ENCODE results near the gene CELF2.

- TF ChIP-seq CTCF (IDR thresholded peaks at IDR 0.05) (no peak), POLR2AphosphoS5 (IDR thresholded peaks at IDR 0.05) (no peak), POLR2A (IDR thresholded peaks at IDR 0.05) (no peak)
These were observed 32.9 kb downstream of the CELF2 start for GRCh38 chr10:11050301-11051287.

All from sigmoid colon (tissue), 4 donors.